Putamen (tissue), 1 donor: Measurements from ENCODE around the gene ZNF585A.
"Not testable (repeated sequence)": the region's sequence is repeated elsewhere in the genome, so short reads cannot be mapped to it uniquely, and the experiment has no call there.

Source experiments
- DNase-seq: peaks from one replicate; pipeline ENCODE4 v3.0.0-alpha.2; 2016; ENCODE audit warnings: low spot score

ZNF585A gene

DNA sequence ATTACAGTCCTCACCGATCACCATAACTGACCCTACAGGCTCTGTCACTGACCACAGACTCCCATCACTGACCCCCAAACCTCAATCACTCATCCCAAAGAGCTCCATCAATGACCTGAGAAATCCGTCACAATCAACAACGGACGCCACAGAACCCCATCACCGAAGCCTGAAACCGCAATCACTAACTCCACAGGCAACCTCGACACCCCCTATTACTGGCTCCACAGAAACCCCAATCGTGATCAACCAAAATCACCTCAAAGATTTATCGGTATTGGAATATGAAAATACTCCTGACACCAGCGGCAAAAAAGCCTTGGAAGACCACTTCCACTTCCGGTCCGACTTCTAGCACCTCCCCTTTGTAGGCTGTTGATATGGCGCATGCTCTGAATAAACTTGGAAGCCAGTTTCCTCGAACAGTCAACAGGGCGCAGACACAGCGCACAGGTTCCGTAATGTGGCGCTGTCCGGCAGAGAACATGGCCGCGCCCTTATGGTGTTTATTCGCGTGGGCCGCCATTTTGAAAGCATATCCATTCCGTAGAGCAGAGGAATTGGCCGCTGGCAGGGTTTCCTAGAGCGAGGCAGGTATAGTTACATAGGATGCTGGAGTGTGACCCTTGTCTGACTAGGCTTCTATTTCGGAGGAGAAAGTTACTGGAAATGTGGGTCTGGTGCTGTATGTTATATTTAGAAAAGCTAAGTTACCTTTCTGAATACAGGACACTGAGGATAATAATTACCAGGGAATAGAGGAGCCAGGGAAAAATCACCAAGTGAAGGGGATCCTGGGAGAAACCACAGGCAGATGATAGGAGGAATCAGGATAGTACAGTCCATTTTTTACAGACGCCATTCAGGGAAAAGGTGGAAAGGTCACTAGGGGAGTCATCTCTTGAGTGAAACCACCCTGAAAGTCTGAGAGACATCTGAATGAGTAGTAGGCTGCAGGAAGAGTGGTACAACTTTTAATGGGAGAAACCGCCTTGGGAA is at the start of gene ZNF585A:
Gene ZNF585A (minus strand): TSS at position 328 of the 999 bp plus-strand sequence. CDS start 2,785 bp downstream, outside the sequence.
- DNase-seq = peak; percentile 98

DNA sequence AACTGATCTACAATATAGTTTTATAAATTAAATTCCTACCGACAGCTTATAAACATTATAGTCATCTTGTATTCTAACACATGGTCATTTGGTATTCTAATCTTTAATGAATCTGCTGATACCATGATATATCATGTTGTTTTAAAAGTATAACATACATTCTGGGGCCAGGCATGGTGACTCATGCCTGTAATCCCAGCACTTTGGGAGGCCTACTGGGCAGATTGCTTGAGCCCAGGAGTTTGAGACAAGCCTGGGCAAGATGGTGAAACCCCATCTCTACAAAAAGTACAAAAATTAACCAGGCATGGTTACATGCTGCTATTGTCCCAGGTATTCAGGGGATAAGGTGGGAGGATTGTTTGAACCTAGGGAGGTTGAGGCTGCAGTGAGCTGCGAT is 48.6 kb upstream of the ZNF585A start:
- DNase-seq = no peak

DNA sequence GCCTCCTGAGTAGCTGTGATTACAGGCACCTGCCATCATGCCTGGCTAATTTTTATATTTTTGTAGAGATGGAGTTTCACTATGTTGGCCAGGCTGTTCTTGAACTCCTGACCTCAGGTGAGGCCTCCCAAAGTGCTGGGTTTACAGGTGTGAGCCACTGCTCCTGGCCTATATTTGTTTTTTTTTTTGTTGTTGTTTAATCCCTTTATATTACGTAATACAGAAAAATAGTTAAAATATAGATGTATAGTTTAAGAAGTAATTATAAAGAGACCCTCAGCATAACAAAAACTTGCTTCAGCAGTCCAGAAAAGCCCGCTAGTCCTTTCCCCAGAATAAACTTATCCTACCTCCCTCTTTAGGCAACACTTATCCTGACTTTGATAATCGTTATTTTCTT is 47.9 kb upstream of the ZNF585A start:
- DNase-seq = no peak

DNA sequence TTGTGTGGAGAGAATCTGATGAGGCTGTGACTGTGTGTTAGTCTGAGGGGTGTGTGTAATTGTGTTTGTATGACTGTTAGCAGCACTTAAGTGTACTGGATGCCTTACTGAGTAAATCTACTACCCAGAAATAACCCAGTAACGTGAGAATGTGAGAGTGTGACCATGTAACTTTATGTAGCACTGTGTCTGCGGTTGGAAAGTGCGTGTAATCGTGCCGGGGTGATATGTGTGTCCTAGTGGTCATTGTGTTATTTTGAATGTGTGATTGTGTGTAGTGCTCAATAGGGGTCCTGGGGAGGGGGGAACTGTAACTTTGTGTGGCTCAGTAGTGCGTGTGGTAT is 46.1 kb upstream of the ZNF585A start:
- no peak for DNase-seq

DNA sequence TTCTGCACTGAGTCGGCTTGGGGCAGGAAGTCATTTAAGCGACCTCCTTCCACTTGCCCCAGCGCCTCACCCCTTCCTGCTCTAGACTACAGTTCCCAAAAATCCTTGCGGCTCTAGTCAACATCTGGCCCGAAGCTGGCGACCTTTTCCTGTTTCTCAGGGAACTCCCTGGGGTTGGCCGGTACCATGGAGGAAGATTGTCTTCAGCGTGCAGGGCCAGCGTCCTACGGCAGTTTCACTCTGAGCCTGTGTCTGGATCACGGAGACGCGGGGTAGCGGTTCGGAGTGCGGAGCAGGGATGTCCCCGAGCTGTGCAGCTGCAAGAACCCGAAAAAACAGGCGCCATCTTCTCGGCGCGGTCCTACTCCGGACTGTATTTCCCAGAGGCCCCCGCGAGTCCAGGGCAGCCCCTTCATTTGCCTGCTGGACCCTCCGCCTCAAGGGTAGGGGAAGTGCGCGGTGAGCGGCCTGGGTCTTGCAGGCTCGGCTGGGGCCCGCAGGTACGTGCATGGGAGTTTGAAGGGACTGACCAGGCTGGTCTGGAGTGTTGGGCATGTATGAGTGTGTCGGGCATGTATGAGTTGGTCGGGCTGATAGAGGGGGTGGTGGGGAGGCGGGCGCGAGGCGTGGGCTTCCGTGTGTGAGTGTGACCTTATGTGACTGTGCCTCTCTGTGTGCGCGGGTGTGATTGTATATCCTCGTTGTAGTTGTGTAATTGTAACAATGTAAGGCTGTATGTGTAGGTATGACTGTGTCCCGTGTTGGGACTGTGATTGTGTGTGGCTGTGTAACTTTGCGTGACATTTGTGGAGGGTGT is 45.5 kb upstream of the ZNF585A start, which contains the start of gene ZNF383:
Gene ZNF383 (plus strand): TSS at position 440 of the 817 bp plus-strand sequence. CDS start 12,240 bp downstream, outside the sequence.
- peak; percentile 94 for DNase-seq

DNA sequence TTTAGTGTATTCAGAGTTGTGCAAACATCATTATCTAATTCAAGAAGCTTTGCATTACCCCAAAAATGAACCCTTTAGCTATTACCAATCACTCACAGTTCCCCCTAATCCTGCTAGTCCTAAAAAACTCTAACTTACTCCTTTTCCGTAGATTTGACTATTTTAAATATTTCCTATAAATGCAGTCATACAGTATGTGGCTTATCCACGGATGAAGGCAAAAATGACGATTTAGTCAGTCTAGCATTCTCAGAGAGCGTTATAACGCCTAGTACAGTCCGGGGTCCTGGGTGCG is 44.9 kb upstream of the ZNF585A start:
- no peak for DNase-seq

DNA sequence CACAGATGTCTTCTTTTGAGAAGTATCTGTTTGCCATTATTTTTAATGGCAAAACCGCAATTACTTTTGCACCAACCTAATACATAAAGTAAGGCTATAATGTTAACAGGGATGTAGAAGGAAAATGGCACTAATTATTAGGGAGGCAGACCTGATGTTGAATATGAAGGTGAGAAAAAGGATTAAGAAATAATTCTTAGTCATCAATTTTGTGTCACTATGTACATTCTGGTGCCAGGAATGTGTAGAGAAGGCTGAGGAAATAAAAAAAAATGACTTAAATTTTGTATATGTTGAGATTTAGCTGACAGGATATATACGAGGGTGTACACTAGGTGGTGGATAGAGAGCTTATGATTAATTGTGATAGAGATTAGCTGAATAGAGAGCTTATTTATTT is 25.3 kb upstream of the ZNF585A start:
- no peak for DNase-seq

DNA sequence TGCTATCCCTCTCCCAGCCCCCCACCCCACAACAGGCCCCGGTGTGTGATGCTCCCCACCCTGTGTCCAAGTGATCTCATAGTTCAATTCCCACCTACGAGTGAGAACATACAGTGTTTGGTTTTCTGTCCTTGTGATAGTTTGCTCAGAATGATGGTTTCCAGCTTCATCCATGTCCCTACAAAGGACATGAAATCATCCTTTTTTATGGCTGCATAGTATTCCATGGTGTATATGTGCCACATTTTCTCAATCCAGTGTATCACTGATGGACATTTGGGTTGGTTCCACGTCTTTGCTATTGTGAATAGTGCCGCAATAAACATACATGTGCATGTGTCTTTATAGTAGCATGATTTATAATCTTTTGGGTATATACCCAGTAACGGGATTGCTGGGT is 24.6 kb upstream of the ZNF585A start:
- DNase-seq = not testable (repeated sequence)

DNA sequence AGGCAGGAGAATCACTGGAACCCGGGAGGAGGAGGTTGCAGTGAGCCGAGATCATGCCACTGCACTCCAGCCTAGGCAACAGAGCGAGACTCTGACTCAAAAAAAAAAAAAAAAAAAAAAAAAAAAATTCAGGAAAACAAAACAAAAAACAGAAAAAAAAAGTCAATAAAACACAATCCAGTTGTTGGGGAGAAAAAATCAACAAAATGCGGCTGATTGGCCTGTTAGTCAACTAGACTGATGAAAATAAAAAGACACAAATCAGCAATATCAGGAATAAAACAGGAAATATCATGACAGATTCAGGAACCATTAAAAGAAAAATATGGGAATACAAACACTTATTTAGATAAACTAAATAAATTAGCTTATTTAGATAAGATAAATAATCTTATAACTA is 22.8 kb upstream of the ZNF585A start:
- DNase-seq = not testable (repeated sequence)

DNA sequence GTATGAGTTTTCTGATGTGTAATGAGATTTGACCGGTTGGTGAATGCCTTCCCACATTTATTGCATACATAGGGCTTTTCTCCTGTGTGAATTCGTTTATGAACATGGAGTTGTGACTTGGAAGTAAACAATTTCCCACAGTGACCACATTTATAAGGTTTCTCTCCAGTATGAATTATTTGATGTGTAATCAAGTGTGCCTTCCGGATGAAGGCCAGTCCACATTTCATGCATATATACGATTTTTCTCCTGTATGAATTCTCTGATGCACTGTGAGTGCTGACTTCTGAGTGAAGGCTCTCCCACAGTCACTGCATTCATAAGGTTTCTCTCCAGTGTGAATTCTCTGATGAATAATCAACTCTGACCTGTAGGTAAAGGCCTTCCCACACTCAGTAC is 13.6 kb upstream of the ZNF585A start:
- not testable (repeated sequence) for DNase-seq

DNA sequence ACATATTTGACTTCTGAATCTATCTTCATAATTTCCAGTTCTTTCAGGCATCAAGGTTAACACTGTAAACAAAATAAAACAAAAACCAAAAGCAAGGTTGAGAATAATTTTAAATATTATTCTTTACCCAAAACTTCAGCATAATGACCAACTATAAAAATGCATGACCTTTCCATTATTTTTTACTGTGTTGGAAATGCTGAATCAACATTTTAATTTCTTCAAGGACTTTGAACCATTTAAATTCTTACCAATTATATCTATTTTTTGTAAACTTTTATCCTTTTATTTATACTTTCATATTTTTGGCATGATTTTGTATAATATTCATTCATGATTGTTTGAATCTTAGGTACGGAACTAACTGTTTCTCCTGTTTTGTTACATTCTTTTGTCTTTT is 6.9 kb downstream of the ZNF585A start:
- no peak for DNase-seq

DNA sequence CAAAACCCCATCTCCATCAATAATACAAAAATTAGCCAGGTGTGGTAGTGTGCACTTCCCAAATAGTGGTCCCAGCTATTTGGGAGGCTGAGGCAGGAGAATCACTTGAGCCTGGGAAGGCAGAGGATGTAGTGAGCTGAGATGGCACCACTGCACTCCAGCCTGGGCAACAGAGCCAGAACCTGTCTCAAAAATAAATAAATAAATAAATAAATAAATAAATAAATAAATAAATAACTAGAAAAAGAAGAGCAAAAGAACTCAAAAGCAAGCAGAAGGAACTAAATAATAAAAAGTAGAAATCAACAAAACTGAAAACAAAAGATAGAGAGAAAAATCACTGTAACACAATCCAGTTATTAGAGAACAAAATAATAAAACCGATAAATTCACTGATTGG is 12.3 kb downstream of the ZNF585A start:
- DNase-seq = no peak

DNA sequence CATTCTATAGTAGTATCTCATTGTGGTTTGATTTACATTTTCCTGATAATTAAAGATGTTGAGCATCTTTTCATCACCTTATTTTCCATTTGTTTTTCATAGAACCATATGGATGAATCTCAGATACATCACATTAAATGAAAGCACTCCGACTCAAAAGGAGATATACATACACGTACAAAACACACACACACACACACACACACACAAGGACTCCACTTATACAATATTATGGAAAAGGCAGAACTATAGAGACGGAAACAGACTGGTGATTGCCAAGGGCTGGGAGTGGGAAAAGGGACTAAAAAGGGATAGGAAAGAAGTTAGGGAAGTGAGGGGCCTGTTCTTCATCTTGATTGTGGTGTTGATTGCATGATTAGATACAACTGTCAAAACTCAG is 24.3 kb downstream of the ZNF585A start:
- no peak for DNase-seq

DNA sequence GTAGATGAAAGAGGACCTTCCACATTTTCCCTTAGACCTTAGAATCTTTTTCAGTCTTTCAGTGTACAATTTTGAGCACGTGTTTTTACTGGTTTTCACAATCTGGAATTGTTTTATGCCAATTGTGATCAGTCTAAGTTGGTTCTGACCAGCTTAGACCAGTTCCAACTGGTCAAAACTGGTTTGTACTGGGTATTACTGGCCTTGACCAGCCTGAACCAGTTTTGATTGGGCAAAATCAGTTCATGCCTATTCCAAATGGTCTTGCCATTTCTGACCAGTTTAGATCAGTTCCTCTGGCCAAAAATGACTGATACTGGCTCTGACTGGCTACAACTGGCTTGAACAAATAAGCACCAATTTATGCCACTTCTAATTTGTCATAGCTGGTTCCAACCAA is 36.4 kb downstream of the ZNF585A start:
- DNase-seq = no peak

DNA sequence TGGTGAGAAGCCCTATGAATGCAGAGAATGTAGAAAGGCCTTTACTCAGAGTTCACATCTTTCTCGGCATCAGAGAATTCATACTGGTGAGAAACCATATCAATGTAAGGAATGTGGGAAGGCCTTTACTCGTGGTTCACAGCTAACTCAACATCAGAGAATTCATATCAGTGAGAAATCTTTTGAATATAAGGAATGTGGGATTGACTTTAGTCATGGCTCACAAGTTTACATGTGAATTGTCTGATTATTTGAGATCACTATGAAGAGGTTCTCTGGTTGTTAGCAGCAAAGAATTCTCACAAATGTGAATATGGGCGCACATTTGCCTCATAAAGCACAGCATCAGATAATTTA is 43.7 kb downstream of the ZNF585A start:
- no peak for DNase-seq

DNA sequence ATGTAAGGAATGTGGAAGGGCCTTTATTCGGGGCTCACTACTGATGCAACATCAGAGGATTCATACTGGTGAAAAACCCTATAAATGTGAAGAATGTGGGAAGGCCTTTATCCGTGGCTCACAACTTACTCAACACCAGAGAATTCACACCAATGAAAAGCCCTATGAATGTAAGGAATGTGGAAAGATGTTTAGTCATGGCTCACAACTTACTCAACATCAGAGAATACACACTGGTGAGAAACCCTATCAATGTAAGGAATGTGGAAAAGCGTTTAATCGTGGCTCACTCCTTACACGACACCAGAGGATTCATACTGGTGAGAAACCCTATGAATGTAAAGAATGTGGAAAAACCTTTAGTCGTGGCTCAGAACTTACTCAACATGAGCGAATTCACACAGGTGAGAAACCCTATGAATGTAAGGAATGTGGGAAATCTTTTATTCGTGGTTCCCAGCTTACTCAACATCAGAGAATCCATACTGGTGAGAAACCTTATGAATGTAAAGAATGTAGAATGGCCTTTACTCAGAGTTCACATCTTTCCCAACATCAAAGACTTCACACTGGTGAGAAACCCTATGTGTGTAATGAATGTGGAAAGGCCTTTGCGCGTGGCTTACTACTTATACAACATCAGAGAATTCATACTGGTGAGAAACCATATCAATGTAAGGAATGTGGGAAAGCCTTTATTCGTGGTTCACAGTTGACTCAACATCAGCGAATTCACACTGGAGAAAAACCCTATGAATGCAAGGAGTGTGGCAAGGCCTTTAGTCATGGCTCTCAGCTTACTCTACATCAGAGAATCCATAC is 44.3 kb downstream of the ZNF585A start:
- no peak for DNase-seq

DNA sequence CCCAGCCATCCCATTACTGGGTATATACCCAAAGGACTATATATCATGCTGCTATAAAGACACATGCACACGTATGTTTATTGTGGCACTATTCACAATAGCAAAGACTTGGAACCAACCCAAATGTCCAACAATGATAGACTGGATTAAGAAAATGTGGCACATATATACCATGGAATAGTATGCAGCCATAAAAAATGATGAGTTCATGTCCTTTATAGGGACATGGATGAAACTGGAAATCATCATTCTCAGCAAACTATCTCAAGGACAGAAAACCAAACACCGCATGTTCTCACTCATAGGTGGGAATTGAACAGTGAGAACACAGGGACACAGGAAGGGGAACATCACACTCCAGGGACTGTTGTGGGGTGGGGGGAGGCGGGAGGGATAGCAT is 50.4 kb downstream of the ZNF585A start:
- not testable (repeated sequence) for DNase-seq

DNA sequence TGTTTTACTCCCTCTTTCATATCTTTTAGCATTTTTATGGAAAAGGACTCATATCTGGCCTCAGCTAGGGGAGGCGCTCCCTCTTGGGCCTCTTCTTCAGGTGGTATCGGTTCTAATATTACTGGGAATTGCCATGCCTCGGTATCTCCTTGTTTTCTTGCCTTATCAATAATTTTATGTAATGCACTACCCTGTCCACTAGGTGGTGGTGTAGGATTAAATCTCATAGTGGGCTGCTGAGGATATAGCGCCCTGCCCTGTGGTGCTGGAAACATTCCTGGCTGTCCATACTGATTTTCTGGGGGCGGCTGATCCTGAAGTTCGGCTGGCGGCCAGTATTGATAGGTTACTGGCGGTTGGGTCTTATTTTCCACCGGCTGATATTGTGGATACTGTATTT is 58.5 kb downstream of the ZNF585A start:
- DNase-seq = no peak

DNA sequence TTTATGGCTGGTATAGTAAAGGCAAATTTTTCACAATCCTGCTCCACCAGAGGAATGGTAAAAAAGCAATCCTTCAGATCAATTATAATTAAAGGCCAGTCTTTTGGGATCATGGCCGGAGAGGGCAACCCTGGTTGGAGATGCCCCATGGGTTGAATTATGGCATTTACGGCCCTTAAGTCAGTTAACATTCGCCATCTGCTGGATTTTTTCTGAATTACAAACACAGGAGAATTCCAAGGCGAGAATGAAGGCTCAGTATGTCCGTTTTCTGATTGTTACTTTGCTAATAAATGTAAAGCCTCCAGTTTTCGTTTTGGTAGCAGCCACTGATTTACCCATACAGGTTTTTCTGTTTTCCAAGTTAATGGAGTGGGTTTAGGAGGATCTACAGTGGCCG is 60.7 kb downstream of the ZNF585A start:
- DNase-seq = not testable (repeated sequence)

DNA sequence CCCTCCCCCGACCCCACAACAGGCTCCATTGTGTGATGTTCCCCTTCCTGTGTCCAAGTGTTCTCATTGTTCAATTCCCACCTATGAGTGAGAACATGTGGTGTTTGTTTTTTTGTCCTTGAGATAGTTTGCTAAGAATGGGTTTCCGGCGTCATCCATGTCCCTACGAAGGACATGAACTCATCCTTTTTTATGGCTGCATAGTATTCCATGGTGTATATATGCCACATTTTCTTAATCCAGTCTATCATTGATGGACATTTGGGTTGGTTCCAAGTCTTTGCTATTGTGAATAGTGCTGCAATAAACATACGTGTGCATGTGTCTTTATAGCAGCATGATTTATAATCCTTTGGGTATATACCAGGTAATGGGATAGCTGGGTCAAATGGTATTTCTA is 68.4 kb downstream of the ZNF585A start:
- DNase-seq = not testable (repeated sequence)

DNA sequence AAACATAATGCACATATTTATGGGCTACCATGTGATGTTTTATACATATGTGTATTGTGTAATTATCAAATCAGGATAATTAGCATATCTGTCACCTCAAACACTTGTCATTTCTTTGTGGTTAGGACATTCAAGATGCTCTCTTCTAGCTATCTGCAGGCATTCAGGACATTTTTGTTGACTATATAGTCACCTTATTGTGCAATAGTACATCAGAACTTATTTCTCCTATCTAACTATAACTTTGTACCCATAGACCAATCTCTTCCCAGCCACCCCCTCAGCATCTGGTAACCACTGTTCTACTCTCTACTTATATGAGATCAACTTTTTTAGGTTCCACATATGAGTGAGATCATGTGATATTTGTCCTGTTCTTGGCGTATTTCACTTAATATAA is 73.9 kb downstream of the ZNF585A start:
- no peak for DNase-seq

DNA sequence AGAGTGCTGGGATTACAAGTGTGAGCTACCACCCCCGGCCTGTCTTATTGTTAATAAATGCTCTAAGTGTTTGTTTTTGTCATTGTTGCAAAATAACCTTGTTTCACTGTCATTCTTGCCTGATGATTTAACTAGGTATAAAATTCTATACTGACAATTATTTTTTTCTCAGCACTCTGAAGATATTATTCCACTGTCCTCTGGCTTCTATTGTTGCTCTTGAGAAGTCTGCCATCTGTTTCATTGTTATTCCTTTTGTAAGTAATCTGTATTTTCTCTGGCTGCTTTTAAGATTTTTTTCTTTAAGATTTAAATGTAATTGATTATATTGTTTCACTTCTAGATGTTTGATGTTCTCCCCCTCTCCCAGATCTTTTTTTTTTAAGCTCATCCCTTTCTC is 76.6 kb downstream of the ZNF585A start:
- DNase-seq = no peak
